Amygdala (tissue), 56 donors: Measurements from ENCODE around the gene CLIC6.
"Not testable (repeated sequence)": the region's sequence is repeated elsewhere in the genome, so short reads cannot be mapped to it uniquely, and the experiment has no call there.

ENCODE experiments used
- DNase-seq, 56 donors: peaks; one replicate each; lab custom pipeline; 2025; lab: John Stamatoyannopoulos, UW

Gene CLIC6

DNA sequence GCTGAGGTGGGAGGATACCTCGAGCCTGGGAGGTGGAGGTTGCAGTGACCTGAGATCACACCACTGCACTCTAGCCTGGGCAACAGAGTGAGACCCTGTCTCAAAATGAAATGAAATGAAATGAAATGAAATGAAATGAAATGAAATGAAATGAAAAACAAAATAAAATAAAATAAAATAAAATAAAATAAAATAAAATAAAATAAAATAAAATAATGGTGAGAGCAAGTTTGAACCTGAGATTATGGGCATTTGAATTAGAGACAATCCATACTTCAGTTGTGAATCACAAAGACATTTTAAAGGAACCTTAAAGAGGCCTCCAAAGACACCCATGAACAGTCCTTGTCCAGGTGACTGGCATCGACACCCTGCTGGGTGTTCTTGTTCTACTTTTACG lies 49.7 kb downstream of the CLIC6 start:
- not testable (repeated sequence) for DNase-seq

DNA sequence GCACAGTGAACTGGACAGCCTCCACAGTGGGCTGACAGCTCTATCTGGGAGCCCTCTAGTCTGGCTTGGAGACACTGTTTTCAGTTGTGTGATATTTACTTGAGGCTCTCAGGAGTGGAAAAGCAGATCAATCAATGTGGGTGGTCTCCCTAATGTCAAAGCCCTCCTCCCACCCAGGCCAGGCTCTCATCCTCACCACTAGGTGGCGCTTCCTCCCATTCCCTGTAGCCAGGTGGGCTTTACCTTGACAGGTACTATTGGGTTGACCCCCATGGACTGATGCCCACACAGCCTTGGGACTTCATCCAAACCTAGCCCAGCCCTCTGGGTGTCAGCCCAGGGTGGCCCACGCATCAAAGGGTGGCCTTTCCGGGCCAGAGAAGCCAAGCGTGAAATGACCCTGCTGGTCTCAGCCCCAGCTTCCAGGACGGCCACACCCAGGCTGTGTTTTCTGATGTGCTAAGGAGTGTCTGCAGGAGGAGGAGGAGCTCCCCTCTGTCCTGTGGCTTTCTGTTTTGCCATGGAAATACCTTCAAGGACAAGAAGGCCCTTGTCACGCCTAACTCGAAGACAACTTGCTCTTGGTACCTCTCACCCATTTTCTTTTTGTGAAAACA lies 54.0 kb downstream of the CLIC6 start:
- DNase-seq: no peak

DNA sequence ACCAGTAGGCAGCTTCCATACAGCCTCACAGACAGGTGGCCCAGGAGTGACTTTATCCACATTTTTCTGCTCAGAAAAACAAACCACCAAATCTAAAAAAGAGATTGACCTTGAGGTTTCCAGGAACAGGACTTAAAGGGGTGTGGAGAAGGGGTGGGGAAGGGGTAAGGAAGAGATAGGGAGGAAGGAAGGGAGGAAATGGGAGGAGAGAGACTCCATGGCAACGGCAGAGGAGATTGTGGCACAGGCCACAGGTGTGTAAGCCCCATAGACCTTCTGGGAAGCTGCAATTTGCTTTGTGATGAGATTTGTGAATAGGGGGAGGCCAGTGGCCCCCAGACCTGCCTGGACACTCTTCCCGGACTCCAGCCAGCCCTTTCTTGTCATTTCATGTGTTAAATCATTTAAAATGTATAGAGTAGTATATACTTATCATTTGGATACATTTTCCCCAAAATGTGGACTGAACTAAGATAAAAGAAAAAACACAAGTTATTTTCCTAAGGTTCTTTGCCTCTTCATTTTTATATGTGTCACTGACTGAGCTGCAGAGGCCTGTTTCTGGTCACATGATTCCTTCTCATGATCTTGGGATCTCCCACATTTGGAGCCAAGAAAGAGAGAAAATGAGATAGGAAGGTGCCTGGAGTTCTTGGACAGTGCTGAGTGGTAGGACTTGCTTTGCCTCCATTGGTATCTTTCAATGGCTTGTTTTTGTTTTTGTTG lies 55.5 kb downstream of the CLIC6 start:
- no peak for DNase-seq

DNA sequence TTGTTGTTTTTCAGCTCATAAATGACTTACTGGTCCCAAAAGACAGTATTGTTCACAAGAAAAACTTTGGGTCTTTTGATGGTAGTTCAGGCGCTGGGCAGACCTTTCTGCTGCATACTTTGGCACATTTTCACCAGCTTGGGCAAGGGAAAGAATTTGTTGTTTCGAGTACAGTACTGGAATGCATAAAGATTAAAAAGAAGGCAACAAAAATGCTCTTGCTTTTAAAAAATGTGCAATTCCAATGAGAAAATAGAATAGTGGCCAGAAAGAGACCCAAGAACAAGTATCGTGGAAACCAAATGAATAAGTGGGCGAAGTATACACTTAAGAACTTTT lies 56.0 kb downstream of the CLIC6 start:
- DNase-seq: no peak

DNA sequence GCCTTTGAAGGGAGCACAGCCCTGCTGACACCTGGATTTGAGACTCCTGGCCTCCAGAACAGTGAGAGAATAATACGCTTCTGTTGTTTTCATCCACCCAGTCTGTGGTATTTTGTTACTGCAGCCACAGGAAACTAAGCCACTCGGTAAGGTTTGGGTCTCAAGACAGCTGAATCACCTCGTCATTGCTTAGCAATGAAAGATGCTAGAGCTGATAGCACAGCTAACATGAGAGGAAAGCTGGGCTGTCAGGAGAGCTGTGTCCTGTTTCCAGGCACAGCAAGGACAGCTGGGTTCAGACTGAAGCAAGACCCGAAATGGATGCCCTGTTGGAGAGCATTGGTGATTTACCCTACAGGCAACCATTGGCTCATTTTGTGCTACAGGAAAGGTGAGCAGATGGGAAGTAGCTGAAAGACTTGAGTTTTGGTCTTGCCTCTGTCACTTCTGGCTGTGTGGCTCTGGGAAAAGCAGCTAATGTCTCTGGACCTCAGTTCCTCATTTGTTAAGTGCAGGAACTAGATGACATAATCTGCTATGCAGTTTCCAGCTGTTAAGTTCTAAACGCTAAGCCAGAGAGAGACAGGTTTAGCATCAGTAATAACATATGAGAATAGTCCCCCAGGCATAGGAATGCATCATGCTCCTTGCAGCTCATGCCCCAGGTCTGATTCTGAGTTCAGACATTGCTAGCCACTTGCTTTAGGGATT lies 58.0 kb downstream of the CLIC6 start:
- no peak for DNase-seq

DNA sequence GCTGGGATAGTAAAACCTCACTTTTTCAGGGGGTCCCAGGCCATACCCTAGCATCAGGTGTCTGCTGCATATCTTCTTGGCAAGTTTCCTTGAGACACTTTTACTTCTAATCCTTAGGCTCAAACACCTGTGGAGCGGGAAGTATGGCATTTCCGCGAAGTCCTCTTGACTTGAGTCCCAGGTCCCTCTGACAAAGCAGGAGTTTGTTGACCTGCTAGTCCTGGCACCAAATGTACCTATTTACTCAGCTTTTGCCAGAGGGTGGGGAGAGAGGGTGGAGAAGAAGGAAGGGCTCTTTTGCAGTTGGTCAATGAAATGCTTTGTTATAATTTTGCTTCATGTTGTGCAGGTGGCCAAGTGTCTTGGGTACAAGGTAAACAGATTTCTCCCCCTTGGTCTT lies 59.7 kb downstream of the CLIC6 start:
- DNase-seq: no peak

DNA sequence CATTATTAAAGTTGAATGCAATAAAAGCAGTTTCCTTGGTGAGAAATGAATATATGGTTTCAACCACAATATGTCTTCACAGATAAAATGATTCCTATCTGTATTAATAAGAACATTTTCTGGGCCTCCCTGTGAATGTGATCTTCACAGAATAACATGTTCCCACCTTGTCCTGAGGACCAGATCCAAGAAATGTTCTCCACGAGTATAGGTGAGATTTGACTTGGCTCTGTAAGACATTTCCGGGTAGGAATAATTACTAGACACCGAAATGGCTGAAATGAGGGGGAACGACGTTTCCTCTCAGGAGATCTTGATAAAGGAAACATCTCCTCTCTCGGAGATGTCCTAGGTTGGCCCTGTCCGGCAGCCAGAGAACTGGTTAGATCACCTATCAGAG lies 61.4 kb downstream of the CLIC6 start:
- DNase-seq: no peak

DNA sequence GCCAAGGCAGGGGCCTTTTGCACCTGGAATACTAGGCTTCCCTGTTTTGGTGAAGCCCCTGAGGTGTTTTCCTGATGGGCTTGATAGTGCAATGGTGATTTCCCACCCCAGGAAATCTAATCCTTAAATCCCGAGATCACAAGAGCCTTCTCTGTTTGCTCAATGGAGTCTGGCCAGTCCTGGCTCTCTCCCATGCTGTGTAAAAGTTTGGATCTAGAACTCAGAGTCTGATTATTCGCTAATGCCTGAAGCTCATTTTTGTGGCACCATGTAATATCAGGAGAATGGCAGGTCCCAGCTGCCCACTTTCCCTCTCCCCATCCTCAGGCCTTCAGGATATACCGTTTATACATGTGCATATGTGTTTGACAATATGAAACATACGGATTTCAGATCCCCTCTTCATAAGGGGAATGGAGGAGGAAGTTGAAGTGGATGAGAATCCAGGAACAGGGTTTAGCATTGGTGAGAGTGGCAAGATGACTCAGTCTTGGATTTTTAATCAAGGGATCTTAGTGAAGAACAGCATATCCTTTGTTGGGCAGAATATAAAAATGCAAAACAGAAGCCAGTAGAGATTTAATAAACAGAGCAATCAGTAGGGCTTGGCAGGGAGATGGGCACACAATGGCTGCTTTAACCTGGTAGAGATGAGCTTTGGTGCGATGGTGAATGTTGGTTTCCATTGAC lies 62.1 kb downstream of the CLIC6 start:
- DNase-seq: no peak

DNA sequence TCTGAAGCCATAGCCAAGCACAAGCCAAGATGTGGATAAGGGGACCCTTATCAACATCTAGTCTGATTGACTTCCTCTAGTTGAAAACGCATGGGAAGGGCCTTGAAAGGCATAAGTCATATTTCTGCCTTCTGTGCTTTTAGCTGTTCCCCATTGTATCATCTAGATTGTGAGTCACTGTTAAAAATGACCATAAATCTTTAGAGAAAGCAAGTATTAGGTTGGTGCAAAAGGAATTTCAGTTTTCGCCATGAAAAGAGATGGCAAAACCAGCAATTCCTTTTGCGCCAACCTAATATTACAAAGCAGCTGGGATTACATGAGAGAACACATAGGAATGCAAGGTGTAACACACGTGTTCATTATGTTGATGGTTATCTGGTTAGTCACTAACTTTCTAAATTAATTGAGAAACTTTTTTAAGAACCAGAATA lies 63.6 kb downstream of the CLIC6 start:
- DNase-seq: no peak

DNA sequence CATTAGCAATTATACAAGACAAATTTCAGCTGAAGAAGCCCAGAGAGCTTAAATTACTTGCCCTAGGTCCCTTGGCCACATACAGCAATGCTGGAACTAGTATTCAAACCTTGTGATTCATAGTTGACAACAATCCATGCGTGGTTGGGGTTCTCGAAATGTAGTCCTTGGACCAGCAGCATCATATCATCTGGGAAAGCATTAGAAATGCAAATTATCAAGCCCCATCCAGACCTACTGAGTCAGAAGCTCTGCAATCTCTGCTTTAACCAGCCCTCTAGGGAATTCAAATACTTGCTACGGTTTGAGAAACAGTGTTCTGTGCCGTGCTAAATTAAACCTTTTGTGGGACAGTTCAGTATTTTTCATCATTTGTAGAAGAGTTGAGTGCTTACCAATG lies 65.1 kb downstream of the CLIC6 start:
- DNase-seq: no peak

DNA sequence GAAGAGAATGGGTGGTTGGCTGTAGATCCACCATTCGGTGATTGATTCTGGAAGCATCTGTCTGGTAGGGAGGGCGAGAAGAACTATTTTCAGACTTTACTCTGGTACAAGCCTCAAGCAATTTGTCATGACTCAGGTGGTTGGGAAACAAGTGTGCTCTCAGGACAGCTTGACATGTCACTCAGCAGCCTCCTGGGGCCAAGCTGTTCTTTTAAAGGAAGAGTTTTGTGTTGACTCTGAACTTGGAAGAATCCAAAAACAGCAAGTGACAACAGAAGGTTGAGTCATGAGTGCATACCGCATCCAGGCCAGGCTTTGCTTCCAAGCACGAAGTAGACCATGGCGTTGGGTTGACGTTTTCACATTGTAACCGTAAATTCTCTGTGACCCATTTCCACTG lies 65.9 kb downstream of the CLIC6 start:
- no peak for DNase-seq

DNA sequence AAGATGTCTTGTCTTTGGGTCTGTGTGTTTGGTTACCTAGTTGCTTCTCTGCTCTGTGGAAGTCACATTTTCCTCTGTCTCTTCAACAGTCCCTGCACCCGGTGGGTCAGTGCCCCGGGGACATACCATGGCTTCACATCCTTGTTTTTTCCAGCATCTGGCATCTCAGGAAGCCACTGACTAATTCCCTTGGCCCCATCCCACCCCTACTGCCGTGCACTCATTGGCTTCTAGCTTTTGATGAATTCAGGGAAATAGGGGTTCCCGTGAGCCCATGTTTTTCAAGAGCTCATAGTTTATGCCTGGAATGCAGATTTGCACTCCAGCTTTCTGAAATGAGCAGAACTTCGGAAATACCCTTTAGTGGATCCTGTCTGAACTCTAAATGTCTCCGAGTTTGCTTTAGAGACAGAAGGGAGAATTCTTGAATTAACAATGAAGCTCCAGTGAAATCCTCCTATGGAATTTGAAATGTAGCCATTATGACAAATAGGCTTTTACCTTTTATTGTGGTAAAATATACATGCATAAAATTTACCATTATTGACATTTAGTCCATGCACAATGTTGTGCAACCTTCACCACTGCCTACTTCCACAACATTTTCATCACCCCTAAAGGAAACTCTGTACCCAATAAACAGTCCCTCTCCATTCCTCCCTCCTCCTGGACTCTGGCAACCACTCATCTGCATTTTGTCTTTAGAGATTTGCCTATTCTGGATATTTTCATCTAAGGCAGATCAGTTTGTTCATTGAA lies 67.5 kb downstream of the CLIC6 start:
- no peak for DNase-seq

DNA sequence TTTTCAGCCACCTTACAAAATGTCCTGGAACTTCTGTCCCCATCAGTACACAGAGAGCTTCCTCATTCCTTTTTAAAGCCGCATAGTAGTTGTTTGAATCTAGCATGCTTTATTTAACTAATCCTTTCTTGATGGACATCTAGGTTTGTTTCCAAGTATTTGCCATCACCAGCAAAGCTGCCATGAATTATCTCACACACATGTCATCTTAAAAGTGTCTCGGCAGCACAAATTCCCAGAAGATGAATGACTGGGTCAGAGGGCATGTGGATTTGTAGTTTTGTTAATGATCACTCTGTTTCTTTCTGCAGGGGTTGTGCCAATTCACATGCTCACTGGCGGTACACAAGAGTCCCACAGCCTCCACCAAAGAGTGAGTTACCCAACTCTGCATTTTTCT lies 68.3 kb downstream of the CLIC6 start:
- no peak for DNase-seq

DNA sequence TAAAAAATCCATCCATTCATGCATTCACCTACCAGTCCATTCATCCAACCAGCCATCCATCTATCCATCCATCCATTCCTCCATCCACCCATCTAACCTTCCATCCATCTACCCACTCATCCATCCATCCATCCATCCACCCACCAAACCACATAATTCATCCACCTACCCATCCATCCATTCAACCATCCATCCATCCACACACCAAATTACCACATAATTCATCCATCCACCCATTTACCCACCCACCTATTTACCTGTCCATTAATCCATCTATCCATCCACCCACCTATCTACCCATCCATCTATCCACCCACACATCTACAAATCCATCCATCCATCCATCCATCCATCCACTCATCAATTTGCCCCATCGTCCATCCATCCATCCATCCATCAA lies 71.4 kb downstream of the CLIC6 start:
- DNase-seq: no peak

DNA sequence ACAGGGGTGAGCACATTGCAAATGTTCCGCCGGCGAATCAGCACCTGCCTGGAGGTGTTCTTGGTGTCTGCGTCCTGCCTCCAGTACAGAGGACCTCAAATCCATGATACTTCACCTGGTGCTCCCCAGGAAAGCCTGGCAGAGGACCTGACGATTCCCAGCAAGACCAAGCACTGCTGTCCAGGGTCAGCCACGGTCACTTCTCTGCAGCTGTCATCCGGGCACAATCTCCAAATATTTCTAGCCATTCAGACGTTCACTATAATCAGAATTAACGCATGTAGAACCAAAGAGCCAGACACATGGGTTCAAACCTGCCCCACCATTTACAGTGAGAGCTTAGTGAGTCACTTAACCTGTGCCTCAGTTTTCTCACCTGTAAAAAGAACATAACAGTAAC lies 74.5 kb downstream of the CLIC6 start:
- DNase-seq: no peak

DNA sequence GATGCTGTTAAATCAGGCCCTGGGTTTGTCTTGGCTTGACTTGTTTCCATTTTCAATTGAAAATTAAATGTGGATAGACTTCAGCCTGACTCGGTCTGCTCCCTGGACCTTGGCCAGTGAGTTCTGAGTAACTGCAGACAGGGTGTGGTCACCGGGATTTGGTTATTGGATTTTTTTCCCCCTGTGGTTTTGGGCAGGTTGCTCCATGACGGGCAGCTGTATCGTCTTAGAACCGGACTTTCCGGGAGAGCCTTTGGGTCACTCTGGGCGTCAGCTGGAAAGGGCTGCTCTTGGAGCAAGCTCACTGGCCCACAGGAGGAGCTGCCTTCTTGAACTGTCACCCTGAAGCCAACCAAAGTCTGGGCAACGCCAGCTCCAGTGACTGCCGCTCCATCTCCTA lies 75.0 kb downstream of the CLIC6 start:
- DNase-seq: no peak

DNA sequence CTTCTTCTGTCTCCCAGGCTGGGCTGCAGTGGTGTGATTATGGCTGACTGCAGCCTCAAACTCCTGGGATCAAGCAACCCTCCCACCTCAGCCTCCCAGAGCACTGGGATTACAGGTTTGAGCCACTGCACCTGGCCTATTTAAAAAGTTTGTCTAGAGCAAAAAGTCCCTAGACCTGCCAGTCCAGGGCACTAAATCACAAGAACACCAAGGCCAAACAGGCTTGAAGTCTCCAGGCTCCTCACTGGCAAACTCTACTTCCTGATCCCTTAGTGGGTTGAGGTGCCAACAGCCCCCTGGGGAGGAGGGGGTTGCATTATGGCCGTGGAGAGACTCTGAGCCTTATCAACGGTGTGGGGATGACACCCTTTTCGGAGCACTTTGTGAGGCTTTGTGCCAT lies 76.0 kb downstream of the CLIC6 start:
- no peak for DNase-seq

DNA sequence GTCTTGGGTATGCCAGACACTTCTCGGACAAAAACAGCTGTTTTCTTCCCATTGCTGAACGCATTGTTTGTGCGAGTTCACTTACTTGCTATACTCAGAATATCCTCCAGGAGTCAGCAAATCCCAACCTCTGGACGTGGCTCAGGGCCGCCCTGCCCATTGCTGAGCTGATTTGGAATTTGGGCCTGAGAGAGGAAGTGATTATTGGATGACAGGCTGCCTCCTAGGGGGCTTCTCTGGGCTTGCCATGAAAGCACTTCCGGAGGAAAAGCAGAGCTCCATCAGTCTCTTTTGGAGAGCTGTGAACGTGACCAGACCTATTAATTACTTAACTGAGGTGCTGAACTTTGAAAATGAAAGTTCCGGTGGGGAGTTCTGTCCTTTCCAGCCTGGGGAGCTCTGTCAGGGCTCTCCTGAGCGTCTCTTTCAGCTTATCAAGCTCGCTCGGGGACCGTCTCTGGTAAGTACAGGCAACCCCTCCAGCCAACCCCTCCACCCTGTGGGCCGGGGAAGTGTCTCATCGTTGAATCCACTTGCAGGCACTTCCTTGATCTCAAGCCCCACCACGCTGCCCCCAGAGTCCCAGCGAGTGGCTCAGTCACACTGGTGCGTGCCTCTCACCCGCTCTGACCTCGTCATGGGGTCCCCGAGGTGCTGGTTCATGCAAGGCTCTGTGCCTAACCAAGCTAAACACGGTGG lies 76.9 kb downstream of the CLIC6 start:
- peak in 35 of 56 donors; percentile 1 to 57 (median 11) for DNase-seq

DNA sequence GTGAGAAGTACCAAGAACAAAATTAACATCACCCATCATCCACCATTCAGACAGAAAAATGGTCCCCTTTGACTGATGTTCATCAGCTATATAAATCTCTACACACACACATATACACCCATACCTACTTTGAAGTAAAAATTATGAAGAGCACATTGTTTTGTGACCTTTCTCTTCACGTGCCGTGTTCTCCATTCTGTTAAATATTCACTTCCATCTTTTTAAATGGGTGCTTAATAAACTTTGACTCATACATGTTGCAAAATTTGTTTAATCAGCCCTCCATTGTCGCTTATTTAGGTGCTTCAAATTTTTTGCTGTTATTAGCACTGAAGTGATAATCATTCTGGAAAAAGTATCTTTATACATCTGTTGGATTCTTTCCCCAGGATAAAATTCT lies 80.1 kb downstream of the CLIC6 start:
- no peak for DNase-seq
